ENCODE results near the gene HOXA3. TPM values are rescaled to one million over a fixed set of nuclear protein-coding genes. Genes with fewer than 3 reads are reported as not detected.

HOXA3 gene
- total and polyA plus RNA-seq, 9 of the 15 experiments (the other 6 are each of a cell fraction or from before 2014, with no cell fraction given): 0.04 to 0.13 TPM; not detected in 7

DNA sequence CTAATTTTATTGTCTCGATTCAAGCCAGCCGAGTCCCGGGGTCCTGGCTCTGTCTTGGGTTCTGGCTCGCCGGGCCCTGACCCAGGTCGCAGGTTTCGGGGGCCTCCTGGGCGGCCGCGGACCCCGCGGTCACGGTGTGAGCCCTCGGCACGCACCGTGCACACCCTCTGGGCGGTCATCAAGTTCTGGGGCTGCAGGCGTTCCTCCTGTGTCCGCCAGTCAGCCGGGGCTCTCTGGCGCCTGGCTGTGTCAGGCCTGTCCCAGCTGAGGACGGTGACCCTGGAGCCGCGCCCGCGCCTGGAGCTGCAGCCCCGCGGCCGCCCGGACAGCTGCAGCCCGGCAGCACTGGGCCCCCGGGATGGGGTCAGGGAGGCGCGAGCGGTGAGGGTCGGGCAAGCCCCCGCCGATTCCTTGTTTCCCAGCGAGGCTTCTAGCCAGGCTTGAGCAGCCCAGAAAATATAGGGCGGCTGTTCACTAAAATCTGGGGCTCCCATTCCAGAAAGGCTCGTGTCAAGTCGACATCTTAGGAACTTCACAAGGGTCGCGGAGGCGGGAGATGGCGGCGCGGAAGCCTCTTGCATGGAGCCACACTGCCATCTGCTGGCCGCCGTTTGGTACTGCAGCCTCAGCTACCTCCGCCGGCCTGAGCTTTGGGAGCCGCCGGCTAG lies 8.3 kb upstream of the HOXA3 start (continued):
- TF ChIP-seq MYC (IDR thresholded peaks at IDR 0.05; ENCODE audit: low read depth, low read length): no peak
- no peak for TF ChIP-seq MYC (CRISPR knock-in tag; IDR thresholded peaks at IDR 0.05; ENCODE audit: borderline replicate concordance, low read depth)
- no peak for TF ChIP-seq SRSF7 (optimal IDR thresholded peaks at IDR 0.05; ENCODE audit: low read depth, low read length)
- no peak for TF ChIP-seq MAFG (tag; conservative IDR thresholded peaks at IDR 0.05)
- TF ChIP-seq, protein P1, sequence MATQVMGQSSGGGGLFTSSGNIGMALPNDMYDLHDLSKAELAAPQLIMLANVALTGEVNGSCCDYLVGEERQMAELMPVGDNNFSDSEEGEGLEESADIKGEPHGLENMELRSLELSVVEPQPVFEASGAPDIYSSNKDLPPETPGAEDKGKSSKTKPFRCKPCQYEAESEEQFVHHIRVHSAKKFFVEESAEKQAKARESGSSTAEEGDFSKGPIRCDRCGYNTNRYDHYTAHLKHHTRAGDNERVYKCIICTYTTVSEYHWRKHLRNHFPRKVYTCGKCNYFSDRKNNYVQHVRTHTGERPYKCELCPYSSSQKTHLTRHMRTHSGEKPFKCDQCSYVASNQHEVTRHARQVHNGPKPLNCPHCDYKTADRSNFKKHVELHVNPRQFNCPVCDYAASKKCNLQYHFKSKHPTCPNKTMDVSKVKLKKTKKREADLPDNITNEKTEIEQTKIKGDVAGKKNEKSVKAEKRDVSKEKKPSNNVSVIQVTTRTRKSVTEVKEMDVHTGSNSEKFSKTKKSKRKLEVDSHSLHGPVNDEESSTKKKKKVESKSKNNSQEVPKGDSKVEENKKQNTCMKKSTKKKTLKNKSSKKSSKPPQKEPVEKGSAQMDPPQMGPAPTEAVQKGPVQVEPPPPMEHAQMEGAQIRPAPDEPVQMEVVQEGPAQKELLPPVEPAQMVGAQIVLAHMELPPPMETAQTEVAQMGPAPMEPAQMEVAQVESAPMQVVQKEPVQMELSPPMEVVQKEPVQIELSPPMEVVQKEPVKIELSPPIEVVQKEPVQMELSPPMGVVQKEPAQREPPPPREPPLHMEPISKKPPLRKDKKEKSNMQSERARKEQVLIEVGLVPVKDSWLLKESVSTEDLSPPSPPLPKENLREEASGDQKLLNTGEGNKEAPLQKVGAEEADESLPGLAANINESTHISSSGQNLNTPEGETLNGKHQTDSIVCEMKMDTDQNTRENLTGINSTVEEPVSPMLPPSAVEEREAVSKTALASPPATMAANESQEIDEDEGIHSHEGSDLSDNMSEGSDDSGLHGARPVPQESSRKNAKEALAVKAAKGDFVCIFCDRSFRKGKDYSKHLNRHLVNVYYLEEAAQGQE (IDR thresholded peaks at IDR 0.05; ENCODE audit: borderline replicate concordance): peak; percentile 69; the same call in 1 of the 2 replicates
- TF ChIP-seq, protein P1 (CRISPR knock-in tag; IDR thresholded peaks at IDR 0.05; ENCODE audit: low read depth): no peak
- TF ChIP-seq RAD21 (CRISPR knock-in tag; conservative IDR thresholded peaks at IDR 0.05 in 1 of 2, IDR thresholded peaks at IDR 0.05 in 1 of 2): peak; percentile 89 to 91
- TF ChIP-seq ZC3H11A (IDR thresholded peaks at IDR 0.05; ENCODE audit: low read depth, low read length): peak; percentile 93
- TF ChIP-seq STAG1 (CRISPR knock-in tag; IDR thresholded peaks at IDR 0.05; ENCODE audit: borderline replicate concordance): peak; percentile 80
- TF ChIP-seq EGR1 (conservative IDR thresholded peaks at IDR 0.05): peak; percentile 54
- TF ChIP-seq RBBP5 (IDR thresholded peaks at IDR 0.05; ENCODE audit: borderline replicate concordance, insufficient read depth, low read length, poor library complexity, severe bottlenecking): no peak
- TF ChIP-seq, protein P2, sequence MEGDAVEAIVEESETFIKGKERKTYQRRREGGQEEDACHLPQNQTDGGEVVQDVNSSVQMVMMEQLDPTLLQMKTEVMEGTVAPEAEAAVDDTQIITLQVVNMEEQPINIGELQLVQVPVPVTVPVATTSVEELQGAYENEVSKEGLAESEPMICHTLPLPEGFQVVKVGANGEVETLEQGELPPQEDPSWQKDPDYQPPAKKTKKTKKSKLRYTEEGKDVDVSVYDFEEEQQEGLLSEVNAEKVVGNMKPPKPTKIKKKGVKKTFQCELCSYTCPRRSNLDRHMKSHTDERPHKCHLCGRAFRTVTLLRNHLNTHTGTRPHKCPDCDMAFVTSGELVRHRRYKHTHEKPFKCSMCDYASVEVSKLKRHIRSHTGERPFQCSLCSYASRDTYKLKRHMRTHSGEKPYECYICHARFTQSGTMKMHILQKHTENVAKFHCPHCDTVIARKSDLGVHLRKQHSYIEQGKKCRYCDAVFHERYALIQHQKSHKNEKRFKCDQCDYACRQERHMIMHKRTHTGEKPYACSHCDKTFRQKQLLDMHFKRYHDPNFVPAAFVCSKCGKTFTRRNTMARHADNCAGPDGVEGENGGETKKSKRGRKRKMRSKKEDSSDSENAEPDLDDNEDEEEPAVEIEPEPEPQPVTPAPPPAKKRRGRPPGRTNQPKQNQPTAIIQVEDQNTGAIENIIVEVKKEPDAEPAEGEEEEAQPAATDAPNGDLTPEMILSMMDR (IDR thresholded peaks at IDR 0.05 in 2 of 3, conservative IDR thresholded peaks at IDR 0.05 in 1 of 3; ENCODE audit: insufficient read depth in 2 of 3, low read depth in 1 of 3, low read length in 3 of 3): peak; percentile 87 to 91 (median 91)
- TF ChIP-seq ZKSCAN3 (CRISPR knock-in tag; IDR thresholded peaks at IDR 0.05): no peak
- TF ChIP-seq ZBTB7A (IDR thresholded peaks at IDR 0.05; ENCODE audit: borderline replicate concordance, control insufficient read depth, low read depth, low read length): peak; percentile 71; the same call in 1 of the 2 replicates
- 0 out of 2 replicates have a peak, but pooled peaks have one; percentile 36 for TF ChIP-seq TGIF2 (CRISPR knock-in tag; IDR thresholded peaks at IDR 0.05)
- no peak for TF ChIP-seq CREBBP (IDR thresholded peaks at IDR 0.05; ENCODE audit: low read depth, low read length)
- no peak for TF ChIP-seq KDM5B (IDR thresholded peaks at IDR 0.05; ENCODE audit: insufficient replicate concordance, low read depth, low read length)

All from K562 (cell line).